ENCODE measurements around the gene NCLN.
A peak's percentile ranks its signal among the peaks of the same experiment; 100 is the strongest.

The NCLN gene

GRCh38 chr19:3149526-3150505 lies 35.9 kb upstream of the NCLN start:
- H3K4me3 ChIP-seq (ENCODE audit: low read depth, low read length), result no peak overlapping the region
- TF ChIP-seq CTCF (IDR thresholded peaks at IDR 0.05; ENCODE audit: borderline replicate concordance, insufficient read depth, low read depth, low read length), result no peak

GRCh38 chr19:3150739-3151329 lies 34.9 kb upstream of the NCLN start:
- no peak overlapping the region for H3K4me3 ChIP-seq (ENCODE audit: low read depth, low read length)
- no peak for TF ChIP-seq CTCF (IDR thresholded peaks at IDR 0.05; ENCODE audit: borderline replicate concordance, insufficient read depth, low read depth, low read length)

GRCh38 chr19:3151563-3152418 lies 33.9 kb upstream of the NCLN start:
- no peak overlapping the region for H3K4me3 ChIP-seq (ENCODE audit: low read depth, low read length)
- TF ChIP-seq CTCF (IDR thresholded peaks at IDR 0.05; ENCODE audit: borderline replicate concordance, insufficient read depth, low read depth, low read length), result no peak

- H3K4me3 ChIP-seq (ENCODE audit: low read depth, low read length), result no peak overlapping the region
- TF ChIP-seq CTCF (IDR thresholded peaks at IDR 0.05; ENCODE audit: borderline replicate concordance, insufficient read depth, low read depth, low read length), result no peak
Measured at GRCh38 chr19:3152419-3152780, 33.3 kb upstream of the NCLN start.

GRCh38 chr19:3153286-3154230 lies 32.2 kb upstream of the NCLN start:
- no peak overlapping the region for H3K4me3 ChIP-seq (ENCODE audit: low read depth, low read length)

GRCh38 chr19:3154447-3154846 lies 31.3 kb upstream of the NCLN start:
- H3K4me3 ChIP-seq (ENCODE audit: low read depth, low read length), result peak overlapping the region; percentile 50

More at GRCh38 chr19:3153286-3154230, 32.2 kb upstream of the NCLN start:
- TF ChIP-seq CTCF (IDR thresholded peaks at IDR 0.05; ENCODE audit: borderline replicate concordance, insufficient read depth, low read depth, low read length), result no peak
